HG02885 (cell line): Measurements from ENCODE around the gene PTK6.

Experiments
- ATAC-seq: cut with Tn5 transposase; IDR thresholded peaks from one replicate; pipeline ENCODE4 v1.9.1; 2021; ENCODE audit warnings: mild to moderate bottlenecking; ENCODE audit not compliant: unreplicated experiment, poor library complexity

The PTK6 gene

DNA sequence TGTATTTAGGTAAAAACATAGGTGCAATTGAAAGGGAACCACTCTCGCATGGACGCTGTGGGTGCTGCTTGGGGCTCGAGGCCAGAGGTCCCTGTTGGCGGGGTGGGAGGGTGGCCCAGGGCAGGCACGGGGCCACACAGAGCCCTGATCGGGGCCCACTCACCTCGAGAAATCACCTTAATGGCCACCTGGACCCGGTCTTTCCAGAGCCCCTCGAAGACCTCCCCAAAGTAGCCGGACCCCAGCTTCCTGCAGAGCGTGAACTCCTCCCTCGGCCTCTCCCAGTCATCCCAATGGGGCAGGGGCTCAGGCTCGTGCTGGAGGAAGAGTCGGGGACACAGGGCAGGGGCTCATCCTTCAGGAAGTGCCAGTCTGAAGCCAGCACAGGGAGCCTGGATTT is 3.8 kb downstream of the PTK6 start:
- ATAC-seq = no peak

DNA sequence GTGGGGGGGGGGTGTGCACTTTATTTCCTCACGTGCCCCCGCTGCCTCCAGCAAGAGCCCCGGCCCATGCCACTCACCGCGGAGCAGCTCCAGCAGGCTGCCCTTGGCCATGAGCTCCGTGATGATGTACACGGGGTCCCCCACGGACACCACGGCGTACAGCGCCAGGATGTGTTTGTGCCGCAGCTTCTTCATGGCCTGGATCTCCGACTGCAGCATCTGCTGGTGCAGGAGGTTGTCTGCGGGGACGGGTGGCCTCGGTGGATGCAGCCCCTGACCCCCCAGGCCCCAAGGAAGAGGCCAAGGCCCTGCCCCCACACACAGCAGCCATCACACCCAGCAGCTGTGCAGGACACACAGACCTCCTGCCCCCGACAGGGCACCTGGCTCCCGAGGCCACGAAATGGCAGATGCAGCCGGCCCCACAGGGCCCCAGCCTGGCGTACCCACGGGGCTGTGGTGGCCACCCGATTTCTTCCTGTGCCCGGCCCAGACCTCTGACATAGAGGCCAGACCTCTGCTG is 4.7 kb downstream of the PTK6 start:
- no peak for ATAC-seq

DNA sequence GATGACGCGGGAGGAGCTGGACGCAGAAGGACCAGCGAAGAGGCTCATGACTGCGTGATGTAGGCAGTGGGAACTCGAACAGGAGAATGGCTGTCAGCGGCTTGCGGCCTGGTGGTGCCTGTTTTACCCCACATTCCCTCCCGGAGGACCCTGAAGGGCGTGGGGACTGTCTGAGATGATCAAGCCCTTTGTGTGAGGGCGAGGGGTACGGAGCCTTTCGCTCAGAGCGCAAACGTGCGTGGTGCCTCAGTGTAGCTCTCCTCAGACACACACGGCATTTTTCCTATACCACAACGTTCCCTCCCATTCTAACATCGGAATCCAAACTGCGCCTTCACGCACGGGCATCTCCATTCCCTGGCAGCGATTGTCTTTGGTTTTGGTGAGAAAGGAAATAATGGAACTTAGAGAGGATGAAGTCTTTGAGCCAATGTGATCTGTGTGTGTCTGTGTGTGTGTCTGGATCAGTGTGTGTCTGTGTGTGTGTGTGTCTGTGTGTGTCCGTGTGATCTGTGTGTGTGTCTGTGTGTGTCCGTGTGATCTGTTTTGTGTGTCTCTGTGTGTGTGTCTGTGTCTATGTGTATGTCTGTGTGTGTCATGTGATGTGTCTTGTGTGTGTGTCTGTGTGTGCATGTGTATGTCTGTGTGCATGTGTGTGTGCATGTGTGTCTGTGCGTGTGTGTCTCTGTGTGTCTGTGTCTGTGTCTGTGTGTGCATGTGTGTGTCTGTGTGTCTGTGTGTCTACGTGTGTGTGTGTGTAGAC is 5.3 kb downstream of the PTK6 start:
- no peak for ATAC-seq

DNA sequence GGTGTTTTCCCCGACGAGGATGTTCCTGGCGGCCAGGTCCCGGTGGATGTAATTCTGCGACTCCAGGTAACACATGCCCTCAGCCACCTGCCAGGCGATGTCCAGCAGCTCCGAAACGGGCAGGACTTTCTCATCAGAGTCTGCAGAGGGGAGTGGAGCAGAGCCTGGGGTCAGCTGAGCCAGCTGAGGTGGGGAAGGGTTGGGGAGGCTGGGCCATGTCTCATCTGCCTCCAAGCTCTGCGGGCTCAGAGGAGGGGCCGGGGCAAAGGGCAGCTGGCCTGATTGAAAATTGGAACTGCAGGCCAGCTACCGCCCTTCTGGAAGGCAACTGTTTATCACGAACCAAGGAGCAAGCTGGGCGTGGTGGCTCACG is 6.4 kb downstream of the PTK6 start:
- no peak for ATAC-seq

DNA sequence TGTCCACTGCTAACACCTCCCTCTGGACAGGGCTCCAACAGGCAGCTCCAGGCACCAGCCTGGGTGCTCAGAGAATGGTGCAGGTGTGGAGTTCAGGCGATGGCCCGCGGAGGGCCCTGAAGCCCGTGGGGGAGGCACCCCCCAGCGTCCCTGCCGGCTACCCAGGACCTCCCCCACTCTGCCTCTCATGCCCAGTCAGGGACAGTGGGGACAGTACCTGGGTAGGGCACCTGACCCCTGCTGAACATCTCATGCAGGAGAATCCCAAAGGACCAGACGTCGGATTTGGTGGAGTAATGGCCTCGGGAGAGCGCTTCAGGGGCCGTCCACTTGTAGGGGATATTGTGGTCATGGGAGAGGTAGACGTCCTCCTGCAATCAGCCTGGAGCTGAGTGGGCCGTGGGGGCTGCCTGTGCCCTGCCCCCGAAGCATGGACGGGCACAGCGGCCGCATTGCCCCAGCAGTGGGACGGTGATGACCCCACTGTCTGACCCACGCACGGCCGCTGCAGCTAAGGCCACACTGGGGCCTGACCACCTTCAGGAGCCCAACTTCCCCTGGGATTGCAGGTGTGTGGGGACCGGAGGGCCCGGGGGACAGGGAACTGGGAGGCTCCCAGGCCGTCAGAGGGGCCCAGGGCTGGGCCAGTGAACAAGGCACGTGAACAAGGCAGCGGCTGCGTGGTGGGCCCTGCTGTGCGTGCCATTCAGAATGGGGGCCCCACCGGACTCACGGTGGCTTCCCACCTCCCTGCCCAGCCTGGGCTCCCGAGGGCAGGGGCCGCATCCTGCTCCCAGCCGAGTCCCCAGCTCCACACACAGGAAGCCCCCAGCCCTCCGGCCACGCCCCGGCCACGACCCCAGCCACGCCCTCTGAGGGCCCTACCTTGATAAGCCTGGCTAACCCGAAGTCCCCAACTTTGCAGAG is 7.1 kb downstream of the PTK6 start:
- ATAC-seq = no peak

DNA sequence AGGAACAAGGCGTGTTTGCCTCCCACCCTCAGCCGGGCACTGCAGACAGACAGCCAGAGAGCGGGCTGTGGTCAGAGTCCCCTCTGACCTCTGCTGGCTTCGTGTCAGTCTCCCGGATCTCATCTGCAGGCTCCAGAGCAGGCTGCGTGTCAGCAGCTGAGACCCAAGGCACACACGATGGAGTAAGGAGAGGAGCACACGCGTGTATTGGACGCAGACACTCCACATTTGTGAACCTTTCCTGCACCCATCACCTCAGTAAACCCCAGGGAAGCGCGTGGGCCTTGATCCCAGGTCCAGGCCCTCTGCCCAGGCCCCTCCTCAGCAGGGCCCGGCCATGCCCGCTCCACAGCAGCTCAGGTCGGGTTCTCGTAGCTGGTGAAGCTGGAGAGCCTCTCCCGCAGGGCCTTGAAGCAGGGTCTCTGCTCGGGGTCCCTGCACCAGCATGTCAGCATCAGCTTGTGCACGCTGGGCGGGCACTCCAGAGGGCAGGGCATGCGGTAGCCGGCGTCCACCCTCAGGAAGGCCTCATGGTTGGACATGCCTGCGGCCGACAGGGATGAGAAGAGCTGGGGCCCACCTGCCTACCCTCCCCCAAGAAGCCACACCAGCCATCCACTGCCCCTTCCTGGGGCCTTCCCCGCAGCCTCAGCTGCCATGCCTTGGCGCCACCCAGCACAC is 7.9 kb downstream of the PTK6 start:
- ATAC-seq = no peak

DNA sequence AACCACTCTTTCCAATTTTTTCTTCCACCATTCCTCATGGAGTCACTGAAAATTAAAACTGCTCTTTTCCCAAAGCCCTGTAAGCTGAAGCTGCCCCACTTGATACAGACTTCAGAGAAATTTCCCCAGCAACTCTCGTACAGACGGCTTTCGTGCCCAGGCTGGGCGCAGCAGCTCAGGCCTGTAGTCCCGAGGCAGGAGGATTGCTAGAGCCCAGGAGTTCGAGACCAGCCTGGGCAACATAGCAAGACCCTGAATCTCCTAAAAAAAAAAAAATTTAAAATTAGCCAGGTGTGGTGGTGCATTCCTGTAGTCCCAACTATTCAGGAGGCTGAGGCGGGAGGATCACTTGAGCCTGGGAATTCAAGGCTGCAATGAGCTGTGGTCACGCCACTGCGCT is 10.0 kb downstream of the PTK6 start:
- no peak for ATAC-seq

DNA sequence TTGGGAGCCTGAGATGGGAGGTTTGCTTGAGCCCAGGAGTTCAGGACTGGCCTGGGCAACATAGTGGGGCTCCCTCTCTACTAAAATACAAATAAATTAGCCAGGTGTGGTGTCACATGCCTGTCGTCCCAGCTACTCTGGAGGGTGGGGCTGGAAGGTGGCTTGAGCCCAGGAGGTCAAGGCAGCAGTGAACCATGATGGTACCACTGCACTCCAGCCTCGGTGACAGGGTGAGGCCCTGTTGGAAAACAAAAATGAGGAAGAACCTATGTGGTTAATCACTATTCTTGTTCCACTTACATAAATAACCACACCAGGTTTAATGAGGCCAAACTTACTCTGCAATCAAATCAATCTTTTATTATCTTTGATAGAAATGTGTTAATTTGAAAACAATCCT is 11.2 kb downstream of the PTK6 start:
- ATAC-seq = no peak

DNA sequence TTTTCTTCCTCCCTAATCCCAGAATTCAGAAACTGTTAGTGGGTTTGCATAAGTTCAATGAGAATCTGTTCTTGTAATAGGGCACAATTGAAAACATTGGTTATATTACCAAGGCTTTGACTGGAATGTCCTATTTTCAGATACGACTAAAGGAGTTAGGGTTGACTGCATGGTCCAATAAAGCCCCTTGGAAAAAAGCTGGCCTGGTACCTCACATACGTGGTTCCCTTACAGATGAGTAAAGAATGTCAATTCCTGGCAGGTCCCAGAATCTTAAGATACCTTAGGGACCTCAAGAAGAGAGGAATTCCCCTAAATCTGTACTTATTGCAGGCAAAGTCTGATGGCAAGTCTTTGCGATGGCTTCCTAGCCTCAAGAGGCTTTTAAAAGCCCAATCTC is 12.0 kb downstream of the PTK6 start:
- no peak for ATAC-seq

DNA sequence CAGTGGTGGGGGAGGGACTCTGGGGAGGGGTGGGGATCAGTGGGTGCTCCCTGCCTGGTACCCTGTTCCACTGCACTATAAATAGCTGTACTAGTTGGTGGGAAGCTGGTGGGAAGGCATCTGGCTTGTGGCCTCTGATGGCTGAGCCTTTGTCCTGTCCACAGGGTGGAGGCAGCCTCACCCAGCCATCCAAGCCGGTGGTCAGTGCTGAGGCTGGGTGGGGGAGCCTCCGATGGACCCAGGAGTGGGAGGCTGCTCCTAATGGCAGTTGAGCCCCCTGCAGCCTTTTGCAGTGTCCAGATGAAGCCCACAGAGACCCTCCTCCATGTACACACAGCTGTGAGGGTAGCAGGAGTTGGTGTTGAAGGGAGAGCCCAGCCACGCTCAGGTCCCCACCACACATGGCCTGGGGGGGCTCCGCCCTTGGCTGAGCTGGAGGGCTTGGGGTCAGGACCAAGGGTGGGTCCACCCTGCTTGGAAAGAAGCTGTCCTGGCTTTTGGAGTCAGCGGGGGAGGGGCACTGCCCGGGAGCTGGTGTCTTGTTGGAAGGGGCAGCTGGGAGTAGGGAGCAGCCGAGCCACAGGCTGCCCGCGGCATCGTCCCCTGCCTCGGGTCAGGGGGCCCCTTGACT is 14.1 kb downstream of the PTK6 start:
- ATAC-seq = no peak

DNA sequence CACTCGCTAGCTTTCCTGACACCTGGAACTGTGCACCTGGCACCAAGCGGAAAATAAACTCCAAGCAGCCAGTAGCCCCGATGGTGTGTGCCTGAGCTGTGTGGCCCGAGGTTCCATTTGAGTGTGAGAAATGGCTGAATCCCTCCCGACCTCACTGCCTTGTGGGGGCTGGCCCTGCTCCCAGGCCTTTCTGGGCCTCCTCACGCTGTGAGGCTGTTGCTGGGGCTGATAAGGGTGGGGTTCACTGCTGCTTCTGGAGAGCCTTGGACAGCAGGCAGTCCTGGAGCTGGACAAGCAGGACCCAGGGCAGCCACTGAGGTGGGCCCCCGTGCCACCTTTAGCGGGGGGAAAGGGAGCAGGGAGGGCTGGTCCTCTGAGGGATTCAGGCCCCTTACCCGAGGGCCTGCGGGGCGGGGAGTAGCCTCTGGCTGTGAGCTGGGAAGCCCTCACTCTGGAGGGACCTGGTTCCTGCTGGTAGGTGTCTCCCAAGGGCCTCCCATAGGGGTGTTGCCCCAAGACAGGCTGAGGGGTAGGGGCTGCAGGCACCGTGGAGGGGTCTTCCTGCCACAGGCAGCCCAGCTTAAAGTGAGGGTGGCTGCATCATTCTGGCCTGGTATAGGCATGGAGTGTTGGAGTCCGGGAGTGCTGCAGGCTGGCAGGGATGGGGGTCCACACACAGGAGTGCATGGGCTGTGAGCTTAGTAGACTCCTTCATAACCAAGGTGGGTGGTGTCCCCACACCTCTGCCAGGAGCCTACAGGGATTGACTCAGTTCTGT is 14.9 kb downstream of the PTK6 start:
- ATAC-seq = no peak

DNA sequence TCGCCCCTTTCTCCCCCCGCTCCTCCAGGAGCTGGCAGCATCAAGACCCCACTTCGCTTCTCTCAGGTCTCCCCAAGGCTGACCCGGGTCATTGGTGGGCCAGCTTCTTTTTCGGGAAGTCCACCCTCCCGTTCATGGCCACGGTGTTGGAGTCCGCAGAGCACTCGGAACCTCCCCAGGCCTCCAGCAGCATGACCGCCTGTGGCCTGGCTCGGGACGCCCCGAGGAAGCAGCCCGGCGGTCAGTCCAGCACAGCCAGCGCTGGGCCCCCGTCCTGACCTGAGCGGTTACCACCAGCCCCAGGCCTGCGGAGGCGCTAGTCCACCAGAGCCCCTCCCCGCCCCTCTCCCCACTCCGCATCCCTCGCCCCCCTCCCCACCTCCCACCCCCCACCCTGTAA is 15.6 kb downstream of the PTK6 start:
- no peak for ATAC-seq

DNA sequence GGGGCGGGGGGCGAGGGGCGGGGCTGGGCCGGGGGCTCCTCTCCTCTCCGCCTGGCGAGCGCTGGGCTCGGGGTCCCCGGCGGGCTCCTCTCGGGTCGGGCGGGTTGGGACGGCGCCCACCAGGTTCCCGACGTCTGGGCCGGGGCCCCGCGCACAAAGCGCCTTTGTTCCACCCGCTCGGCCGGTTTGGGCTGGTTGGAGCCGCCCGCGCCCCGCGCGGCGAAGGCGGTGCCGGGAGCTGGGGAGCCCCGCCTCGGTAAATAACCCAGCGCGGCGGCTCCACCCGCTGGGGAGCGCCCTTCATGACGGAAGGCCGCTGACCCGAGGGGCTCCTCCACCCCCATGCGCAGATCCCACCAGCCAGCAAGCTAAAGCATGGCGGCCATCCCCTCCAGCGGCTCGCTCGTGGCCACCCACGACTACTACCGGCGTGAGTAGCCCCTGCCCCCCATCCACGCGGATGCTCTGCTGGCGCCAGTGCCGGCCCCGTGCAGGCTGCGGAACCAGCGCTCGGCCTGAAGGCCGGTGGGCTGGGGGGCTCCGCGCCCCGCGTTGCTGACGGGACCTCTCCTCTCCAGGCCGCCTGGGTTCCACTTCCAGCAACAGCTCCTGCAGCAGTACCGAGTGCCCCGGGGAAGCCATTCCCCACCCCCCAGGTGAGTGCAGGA is 16.1 kb downstream of the PTK6 start:
- ATAC-seq = peak; percentile 37

DNA sequence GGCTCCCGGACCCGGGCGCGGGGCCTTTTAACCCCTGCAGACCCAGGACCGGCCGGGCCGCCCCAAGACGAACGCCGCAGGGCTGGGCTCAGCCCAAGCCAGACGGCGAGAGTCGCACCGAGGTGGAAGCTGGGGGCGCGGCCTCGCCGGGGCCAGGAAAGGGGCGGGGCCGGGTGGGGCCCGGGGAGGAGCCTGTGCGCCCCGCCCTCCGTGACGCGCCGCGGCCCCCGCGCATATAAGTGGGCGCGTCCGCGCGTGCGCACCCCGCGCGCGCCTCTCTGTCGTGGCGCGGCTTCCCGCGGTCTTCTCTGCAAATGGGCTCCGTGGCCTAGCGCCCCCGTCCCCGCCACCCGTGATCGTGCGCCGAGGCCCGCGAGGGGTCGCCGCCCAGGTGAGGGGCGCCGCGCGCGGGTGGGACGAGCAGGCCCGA is 16.7 kb downstream of the PTK6 start, which contains the start of gene PPDPF:
PPDPF (plus strand) TSS at position 262 of the 430 bp plus-strand sequence. CDS start 544 bp downstream, outside the sequence.
- peak; percentile 81 for ATAC-seq

DNA sequence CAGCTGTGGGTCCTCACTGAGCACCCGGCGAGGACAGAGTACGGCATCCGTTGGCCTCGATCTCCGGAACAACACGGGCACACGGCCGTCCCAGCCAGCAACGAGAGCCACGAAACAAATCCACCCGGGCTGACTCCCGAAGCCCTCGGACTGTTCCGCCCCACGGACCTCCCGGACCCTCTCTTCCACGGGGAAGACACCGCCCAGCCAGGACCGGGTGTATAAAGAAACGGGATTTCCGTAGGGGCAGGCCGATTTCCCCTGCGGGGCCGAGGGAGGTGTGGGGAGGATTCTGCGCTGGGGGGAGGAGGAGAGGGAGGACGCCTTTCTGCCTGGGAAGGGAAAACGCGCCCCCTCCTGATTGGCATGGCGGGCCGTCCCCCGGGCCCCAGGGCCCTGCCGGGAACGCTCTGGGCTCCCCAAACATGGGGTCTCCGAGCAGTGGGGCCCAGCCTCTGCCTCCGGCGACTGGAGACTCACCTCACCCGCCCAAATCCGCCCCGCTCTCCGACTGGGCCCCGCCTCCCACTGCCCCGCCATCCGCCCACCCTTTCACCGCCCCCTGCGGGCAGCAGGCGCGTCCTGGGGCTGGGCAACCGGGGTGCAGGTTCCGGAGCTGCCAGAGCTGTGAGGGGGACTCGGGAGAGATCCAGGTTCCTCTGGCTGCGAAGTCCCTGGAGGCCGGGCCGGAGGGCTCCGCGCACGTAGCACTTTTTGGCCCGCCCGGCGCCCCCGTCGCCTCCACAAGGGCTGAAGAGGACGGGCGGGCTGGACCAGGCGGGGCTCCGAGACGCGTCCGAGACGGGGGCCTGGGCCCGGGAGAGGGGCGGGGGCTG is 17.3 kb downstream of the PTK6 start:
- peak; percentile 45 for ATAC-seq

DNA sequence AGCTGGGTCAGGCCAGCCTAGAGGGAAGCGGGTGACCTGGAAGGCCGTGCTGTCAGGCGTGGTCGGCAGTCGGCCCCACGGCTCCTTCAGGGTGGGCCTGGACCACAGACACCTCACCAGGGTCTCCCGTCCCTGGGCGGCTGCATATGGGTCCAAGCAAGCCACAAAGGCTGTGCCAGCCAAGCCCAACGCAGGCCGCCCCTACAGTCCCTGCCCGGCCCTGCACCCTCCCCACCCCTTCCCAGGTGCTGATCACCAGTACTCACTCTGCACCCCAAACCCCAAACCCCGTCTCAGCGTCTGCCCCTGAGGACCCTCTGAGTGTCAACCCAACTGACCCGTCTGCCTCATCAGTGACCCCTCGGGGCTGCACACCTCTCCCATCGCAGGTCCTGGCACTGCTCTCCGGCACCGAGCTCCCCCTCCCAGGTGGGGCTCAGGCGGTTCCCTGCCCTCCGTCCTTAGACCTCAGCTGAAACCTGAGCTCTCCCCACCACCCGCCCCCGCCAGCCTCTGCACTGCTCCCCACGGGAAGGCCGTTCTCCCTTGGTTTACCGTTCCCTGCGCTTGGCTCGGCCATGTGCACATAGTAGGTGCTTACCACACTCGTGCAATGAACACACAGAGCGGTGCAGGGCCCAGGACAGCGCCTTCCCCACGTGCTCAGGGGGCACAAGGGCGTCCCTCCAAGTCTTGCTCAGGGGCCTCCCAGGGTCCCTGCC is 18.1 kb downstream of the PTK6 start:
- no peak for ATAC-seq

DNA sequence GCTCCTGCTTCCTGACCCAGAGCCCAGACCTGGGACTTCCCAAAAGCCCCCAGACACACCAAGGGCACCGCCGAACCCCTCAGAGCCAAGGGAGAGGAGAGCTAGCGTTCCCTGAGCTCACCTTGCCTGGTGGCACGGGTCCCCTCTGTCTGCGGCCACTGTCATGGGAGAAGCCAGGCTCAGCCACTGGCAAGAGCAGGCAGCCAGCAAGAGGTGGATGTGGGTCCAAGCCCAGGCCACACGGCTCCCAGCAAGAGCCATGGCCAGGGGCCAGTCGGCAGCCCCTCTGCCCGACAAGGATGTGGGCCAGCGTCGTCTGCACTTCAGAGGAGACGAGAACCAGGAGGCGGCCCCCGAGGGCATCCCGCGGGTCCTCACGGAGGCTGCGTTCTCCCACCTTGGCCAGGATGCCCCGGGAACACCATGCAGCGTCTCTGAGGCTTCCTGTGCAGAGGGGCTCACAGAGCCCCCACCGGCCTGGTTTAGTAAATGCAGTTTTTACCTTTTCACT is 18.8 kb downstream of the PTK6 start:
- ATAC-seq = no peak
